ENCODE data around the gene SLC4A2.
A peak's percentile ranks its signal among the peaks of the same experiment; 100 is the strongest.

Gene SLC4A2

GRCh38 chr7:151016505-151016904, 42.9 kb upstream of the SLC4A2 start:
- ChIA-PET POLR2A (interaction anchor here (0.7 kb wide), 1 partner anchor 64 kb away, joined by 3 read pairs; the partner anchor contains the start of gene FASTK), CTCF (interaction anchor here (1.3 to 9.0 kb wide), 9 partner anchors 9 to 118 kb away, joined by 3 to 125 read pairs (median 22); partner anchors contain the start of gene ABCB8)
- DNase-seq (ENCODE audit: low read depth, low spot score): no peak
- no peak for TF ChIP-seq CTCF (IDR thresholded peaks at IDR 0.05; ENCODE audit: insufficient read depth, low read length, missing control alignments)
- H3K4me3 ChIP-seq (ENCODE audit: low read depth, low read length): no peak overlapping the region

- H3K4me3 ChIP-seq (ENCODE audit: low read depth, low read length): no peak overlapping the region
- ChIA-PET POLR2A (interaction anchor here (0.7 kb wide), 1 partner anchor 64 kb away, joined by 3 read pairs; the partner anchor contains the start of gene FASTK), CTCF (interaction anchor here (1.0 to 9.0 kb wide), 12 partner anchors 10 to 119 kb away, joined by 3 to 125 read pairs (median 13); partner anchors contain the start of gene ABCB8)
- DNase-seq (ENCODE audit: low read depth, low spot score): no peak
- TF ChIP-seq CTCF (IDR thresholded peaks at IDR 0.05; ENCODE audit: insufficient read depth, low read length, missing control alignments): no peak
These were observed 42.4 kb upstream of the SLC4A2 start for GRCh38 chr7:151016942-151017341.

GRCh38 chr7:151017370-151017952, 41.9 kb upstream of the SLC4A2 start:
- TF ChIP-seq CTCF (IDR thresholded peaks at IDR 0.05; ENCODE audit: insufficient read depth, low read length, missing control alignments): no peak
- CTCF ChIA-PET: interaction anchor here (0.6 to 9.0 kb wide), 26 partner anchors 10 to 154 kb away, joined by 3 to 125 read pairs (median 6); partner anchors contain the start of genes ABCB8 and ASIC3
- H3K4me3 ChIP-seq (ENCODE audit: low read depth, low read length): peak overlapping the region; percentile 47
- no peak for DNase-seq (ENCODE audit: low read depth, low spot score)
- POLR2A ChIA-PET: no interaction called here

- TF ChIP-seq CTCF (IDR thresholded peaks at IDR 0.05; ENCODE audit: insufficient read depth, low read length, missing control alignments): peak; percentile 100
These were observed 41.4 kb upstream of the SLC4A2 start for GRCh38 chr7:151017953-151018420.

GRCh38 chr7:151018421-151019129, 40.8 kb upstream of the SLC4A2 start:
- CTCF ChIA-PET: interaction anchor here (0.7 to 9.0 kb wide), 32 partner anchors 9 to 216 kb away, joined by 3 to 125 read pairs (median 5); partner anchors contain the start of genes ABCB8, ABCF2 and ASIC3
- POLR2A ChIA-PET: interaction anchor here (0.7 to 1.1 kb wide), 2 partner anchors 10 to 1893 kb away, joined by 4 to 6 read pairs; partner anchors contain the start of gene ABCB8
- peak overlapping the region; percentile 47 for H3K4me3 ChIP-seq (ENCODE audit: low read depth, low read length)
- DNase-seq (ENCODE audit: low read depth, low spot score): no peak
- TF ChIP-seq CTCF (IDR thresholded peaks at IDR 0.05; ENCODE audit: insufficient read depth, low read length, missing control alignments): no peak

More at GRCh38 chr7:151017953-151018420, 41.4 kb upstream of the SLC4A2 start:
- peak overlapping the region; percentile 47 for H3K4me3 ChIP-seq (ENCODE audit: low read depth, low read length)
- ChIA-PET POLR2A (interaction anchor here (1.1 kb wide), 1 partner anchor 10 kb away, joined by 6 read pairs; the partner anchor contains the start of gene ABCB8), CTCF (interaction anchor here (0.6 to 9.0 kb wide), 35 partner anchors 10 to 216 kb away, joined by 3 to 125 read pairs (median 4); partner anchors contain the start of genes ABCB8, ABCF2 and ASIC3)
- no peak for DNase-seq (ENCODE audit: low read depth, low spot score)
